T47D (cell line): ENCODE results near the gene TOP3A.
"Not testable (repeated sequence)": the region's sequence is repeated elsewhere in the genome, so short reads cannot be mapped to it uniquely, and the experiment has no call there.

Source experiments
- DNase-seq, 2 experiments: peaks; one replicate each; pipeline versions ENCODE4 v3.0.0 to v3.0.0-alpha.2; 2011 to 2012; ENCODE audit warnings: low read depth in 1 of 2, low spot score in 1 of 2
- JUND ChIP-seq: IDR thresholded peaks from 2 replicates; pipeline ENCODE4 v1.6.1; 2012; ENCODE audit warnings: low read depth
- in situ Hi-C: cut with HindIII; loops from 2 replicates; pipeline ENCODE4 v1.10.0; 2016; ENCODE audit warnings: low sequenced_read_pairs, low pct_unique_long_range_greater_than_20kb

The TOP3A gene

DNA sequence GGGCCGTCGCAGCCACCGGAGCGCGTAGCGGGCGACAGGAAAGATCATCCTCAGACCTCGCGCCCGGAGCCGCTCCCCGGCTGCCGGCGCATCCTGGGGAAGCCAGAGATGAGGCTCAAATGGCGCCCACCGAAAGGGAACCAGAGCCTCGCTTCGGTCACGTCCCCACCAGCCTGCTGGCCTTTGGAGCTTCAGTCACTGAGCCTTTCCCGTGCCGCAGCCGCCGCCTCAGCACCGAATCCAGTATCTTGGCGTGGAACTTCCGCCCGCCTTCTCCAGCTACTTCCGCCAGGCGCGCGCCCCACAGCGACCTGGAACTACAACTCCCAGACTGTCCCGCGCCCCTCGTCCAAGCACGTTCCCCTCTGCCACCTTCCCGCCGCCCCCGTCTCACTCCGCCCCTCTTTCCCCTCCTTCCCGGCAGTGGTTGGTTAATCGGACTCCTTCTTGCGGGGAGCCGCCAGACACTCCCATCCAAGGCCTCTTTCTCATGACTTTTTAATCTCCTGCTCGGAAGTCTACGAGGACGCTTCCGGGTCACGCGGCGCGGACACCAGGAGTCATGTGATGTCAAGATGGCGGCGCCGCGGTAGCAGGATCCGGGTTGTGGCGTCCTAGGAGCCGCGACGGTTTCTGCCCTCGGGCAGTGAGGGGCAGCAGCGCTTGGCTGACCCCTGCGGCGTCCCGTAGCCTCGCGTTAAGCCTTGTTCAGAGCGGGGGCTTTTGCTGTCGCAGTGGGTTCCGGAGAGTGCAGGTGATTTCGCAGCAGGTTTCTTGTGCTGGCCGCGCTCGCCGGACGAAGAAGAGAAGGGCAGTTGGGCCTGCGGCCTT is at the start of gene TOP3A, which contains the start of gene SMCR8:
TSS of gene TOP3A (minus strand) at position 264 of the 831 bp plus-strand sequence. CDS start at position 48, 216 bp downstream.
TSS of gene SMCR8 (plus strand) at position 563 of the 831 bp plus-strand sequence. CDS start 497 bp downstream, outside the sequence.
- in situ Hi-C loops: no loop called here

DNA sequence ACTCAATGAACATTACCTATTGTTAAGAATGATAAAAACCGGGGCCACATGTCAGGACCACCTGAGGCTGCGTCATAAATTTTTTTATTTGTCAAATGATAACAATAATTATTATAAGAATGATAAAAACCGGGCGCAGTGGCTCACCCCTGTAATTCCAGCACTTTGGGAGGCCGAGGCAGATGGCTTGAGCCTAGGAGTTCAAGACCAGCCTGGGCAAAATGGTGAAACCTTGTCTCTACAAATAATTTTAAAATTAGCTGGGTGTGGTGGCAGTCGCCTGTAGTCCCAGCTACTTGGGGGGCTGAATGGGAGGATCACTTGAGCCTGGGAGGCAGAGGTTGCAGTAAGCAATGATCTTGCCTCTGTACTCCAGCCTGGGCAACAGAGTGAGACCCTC is 49.4 kb upstream of the TOP3A start:
- TF ChIP-seq JUND: no peak

More for the DNA sequence above, at the start of gene TOP3A, which contains the start of gene SMCR8:
- TF ChIP-seq JUND: no peak
- peak; percentile 92 to 99 for DNase-seq

DNA sequence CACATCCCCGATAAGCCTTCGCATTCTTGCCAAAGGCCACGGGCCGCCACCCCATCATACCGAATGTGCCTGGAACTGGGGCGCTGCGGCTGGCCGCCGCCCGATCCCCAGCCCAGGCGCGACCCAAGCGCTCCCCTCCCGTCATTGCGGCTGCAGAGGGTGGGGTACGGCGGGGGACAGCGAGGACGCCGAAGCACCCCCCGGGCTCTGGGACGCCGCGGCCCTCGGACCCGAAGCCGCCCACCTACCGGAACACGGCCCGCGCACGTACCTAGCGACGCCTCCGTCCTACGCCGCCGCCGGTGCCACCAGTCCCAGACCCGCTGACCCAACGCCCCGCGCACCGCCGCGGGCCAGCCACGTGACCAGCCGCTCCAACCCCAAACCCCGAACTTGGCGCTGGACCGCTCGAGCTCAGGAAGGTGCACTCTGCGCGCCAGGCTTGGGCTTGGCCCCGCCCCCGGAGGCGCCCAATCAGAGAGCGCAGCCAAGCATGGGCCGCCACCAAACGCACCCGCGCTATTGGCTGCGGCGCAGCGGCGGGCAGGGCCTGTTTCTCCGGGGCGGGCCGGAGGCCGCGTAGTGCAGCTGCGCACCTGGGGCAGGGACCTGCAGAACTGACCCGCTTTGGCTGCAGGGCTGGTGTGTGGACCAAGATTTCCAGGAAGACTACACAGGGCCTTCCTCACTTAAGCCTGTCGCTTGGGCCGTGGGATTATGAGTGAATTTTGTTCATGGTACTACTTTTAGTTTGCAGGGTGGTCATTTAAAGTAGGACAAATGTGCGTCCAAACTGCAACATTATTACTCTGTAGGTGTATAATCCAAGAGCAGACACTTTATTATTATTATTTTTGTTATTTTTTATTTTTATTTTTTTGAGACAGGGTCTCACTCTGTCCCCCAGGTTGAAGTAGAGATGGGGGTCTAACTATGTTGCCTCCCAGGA is 48.6 kb upstream of the TOP3A start, which contains the start of gene SHMT1:
TSS of gene SHMT1 (minus strand) at position 450 of the 949 bp plus-strand sequence. CDS start 7,569 bp downstream, outside the sequence.
- DNase-seq: peak; percentile 98 to 99
- in situ Hi-C loops: no loop called here
- TF ChIP-seq JUND: no peak

More for the DNA sequence above, 49.4 kb upstream of the TOP3A start:
- DNase-seq: no peak
- in situ Hi-C loops: no loop called here

DNA sequence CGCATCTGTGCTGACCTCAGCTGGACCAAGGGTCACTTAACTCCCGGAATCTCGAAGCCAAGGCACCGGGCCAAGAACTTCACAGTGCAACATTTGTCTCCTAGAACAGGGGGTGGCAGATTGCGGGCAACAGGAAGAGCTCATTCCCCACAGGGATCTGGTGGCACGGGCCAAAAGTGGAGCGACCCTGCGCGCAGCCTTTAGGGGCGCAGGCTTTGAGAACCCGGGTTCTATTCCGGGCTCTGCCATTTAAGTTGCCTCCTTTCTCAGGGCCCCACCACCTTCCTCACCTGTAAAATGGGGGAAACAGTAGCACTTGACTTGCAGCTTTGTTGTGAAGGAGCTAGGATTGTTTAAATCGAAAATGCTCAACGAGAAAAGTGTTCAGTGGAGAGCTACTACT is 47.9 kb upstream of the TOP3A start:
- in situ Hi-C loops: no loop called here
- DNase-seq: peak; percentile 31 to 52
- no peak for TF ChIP-seq JUND

DNA sequence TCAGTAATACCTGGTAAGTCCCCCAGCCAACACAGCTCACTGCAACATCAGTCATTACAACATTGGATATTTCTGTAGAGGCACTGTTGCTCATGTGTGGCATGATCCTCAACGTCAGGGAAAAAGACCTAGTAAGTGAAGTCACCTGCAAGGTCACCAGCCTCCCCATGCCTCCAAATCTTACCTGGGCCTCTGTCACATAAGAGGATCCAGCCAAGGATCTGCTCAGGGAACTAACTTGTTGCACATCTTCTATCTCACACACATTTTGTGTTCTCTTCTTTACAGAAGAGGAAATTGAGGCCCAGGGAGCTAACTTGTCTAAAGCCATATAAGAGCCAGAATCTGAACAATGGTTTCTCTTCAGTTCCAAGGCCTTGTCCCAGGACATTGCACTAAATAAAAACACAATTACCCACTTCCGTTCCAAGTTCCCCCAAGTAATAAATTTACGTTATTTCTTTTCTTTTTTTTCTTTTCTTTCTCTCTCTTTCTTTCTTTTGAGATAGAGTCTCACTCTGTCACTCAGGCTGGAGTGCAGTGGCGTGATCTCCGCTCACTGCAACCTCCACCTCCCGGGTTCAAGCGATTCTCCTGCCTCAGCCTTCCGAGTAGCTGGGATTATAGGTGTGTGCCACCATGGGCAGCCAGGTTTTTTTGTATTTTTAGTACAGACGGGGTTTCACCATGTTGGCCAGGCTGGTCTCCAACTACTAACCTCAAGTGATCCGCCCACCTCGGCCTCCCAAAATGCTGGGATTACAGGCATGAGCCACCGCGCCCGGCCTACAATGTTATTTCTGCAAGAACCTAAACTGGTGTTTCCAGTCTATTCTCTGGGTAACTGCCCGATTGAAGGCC is 47.3 kb upstream of the TOP3A start:
- no peak for TF ChIP-seq JUND
- no peak for DNase-seq
- in situ Hi-C loops: no loop called here

DNA sequence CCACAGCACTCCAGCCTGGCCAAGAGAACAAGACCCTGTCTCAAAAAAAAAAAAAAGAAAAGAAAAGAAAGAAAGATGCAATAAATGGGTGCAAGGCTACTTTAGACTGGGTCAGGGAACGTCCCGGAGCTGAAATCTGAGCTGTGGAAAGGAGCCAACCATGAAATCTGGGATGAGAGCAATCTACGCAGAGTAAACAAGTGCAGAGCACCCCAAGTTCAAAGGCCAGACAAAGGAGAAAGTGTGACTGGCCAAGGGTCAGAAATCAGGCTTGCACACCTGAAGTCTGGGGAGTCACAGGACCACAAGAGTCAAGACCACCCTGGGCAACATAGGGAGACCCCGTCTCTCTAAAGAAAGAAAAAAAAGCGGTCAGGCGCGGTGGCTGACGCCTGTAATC is 45.7 kb upstream of the TOP3A start:
- DNase-seq: no peak
- no peak for TF ChIP-seq JUND
- in situ Hi-C loops: no loop called here

DNA sequence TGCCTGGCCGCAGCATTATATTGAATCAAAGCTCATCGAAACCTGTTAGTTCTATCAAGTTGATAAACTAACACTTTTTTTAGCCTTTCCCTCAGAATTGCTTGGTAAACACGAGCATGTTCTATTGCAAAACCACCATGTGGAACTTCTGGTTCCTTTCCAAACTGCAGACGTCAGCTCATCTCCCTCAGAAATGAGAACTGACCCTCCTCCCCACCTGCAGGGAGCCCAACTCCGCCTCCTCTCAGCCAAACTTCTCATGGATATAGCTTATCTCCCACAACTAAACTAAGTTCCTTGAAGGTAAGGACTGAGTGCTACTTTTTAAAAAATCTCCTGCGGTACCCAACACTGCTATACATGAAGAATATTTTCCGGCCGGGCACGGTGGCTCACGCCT is 41.8 kb upstream of the TOP3A start:
- in situ Hi-C loops: no loop called here
- DNase-seq: no peak
- no peak for TF ChIP-seq JUND

DNA sequence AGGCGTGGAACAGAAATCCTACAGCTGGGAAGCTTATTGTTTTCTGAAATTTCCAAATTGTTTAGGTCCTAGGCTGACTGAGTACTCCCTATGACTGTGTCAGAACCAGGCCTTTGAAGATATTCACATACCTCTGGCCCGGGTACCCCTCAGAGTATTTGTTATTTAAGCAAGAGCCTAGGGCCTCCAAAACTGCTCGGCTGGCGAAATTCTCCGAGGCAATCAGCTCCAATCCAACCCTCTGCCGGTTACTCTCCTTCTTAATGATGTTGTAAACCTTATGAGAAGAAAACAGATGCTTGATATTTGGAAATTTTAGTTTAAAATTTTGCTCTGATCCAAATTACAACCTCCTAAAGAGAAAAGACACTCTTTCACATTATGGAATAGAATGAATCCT is 38.7 kb upstream of the TOP3A start:
- no peak for TF ChIP-seq JUND
- no peak for DNase-seq
- in situ Hi-C loops: no loop called here

DNA sequence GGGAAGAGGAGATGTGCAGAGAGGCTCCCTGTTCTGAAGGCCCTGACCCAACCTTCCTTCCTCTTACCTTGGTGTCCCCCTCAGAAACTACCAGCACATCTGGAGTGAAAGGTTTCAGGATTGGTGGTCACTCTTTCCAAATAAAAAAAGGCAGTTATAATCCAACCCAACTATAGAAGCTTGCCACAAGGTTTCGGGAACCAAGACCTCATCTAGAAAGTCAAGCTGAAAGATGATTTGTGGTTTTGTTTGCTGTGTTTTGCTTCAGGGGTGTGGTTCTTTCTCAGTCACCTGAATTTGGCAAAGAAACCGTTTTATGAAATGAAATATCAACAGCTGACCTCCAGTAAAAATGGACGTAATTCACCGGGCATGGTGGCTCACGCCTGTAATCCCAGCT is 29.2 kb upstream of the TOP3A start:
- TF ChIP-seq JUND: no peak
- in situ Hi-C loops: no loop called here
- no peak for DNase-seq

GRCh38 chr17:18339933-18340332 is 25.1 kb upstream of the TOP3A start:
- in situ Hi-C loops: no loop called here
- DNase-seq: no peak
- no peak for TF ChIP-seq JUND

GRCh38 chr17:18338158-18338557 is 23.4 kb upstream of the TOP3A start:
- in situ Hi-C loops, DNase-seq: not testable (repeated sequence)
